ENCODE data around the gene ADGRV1.
"Not testable (repeated sequence)": the region's sequence is repeated elsewhere in the genome, so short reads cannot be mapped to it uniquely, and the experiment has no call there.

ADGRV1 gene

GRCh38 chr5:91007251-91007650 is 448.7 kb downstream of the ADGRV1 start:
- ChIA-PET POLR2A (no interaction called here), CTCF (no interaction called here)
- no peak for TF ChIP-seq ZNF384 (IDR thresholded peaks at IDR 0.05)
- no peak for TF ChIP-seq BHLHE40 (IDR thresholded peaks at IDR 0.05; ENCODE audit: borderline replicate concordance)
- no peak for DNase-seq (ENCODE audit: extremely low spot score)

- ChIA-PET POLR2A (no interaction called here), CTCF (no interaction called here)
- TF ChIP-seq FOXA1 (IDR thresholded peaks at IDR 0.05), result no peak
- no peak for TF ChIP-seq FOXM1 (IDR thresholded peaks at IDR 0.05; ENCODE audit: borderline replicate concordance)
- TF ChIP-seq ZNF384 (IDR thresholded peaks at IDR 0.05), result no peak
- no peak for TF ChIP-seq L3MBTL2 (conservative IDR thresholded peaks at IDR 0.05)
- no peak for TF ChIP-seq SUZ12 (IDR thresholded peaks at IDR 0.05)
These were observed 449.3 kb downstream of the ADGRV1 start for GRCh38 chr5:91007780-91008402.

GRCh38 chr5:91010090-91010489 is 451.5 kb downstream of the ADGRV1 start:
- ChIA-PET CTCF (interaction anchor here (1.4 kb wide), 1 partner anchor 8 kb away, joined by 3 read pairs; no protein-coding TSS in a partner anchor), POLR2A (no interaction called here)
- no peak for TF ChIP-seq HDGF (IDR thresholded peaks at IDR 0.05; ENCODE audit: borderline replicate concordance)
- TF ChIP-seq CTBP1 (IDR thresholded peaks at IDR 0.05; ENCODE audit: borderline replicate concordance), result no peak
- TF ChIP-seq FOXM1 (IDR thresholded peaks at IDR 0.05; ENCODE audit: borderline replicate concordance), result no peak
- TF ChIP-seq LEF1 (IDR thresholded peaks at IDR 0.05; ENCODE audit: borderline replicate concordance), result no peak
- TF ChIP-seq TARDBP (IDR thresholded peaks at IDR 0.05), result no peak
- TF ChIP-seq SUZ12 (IDR thresholded peaks at IDR 0.05), result no peak
- TF ChIP-seq ELF4 (IDR thresholded peaks at IDR 0.05), result no peak
- TF ChIP-seq PKNOX1 (IDR thresholded peaks at IDR 0.05), result no peak
- no peak for TF ChIP-seq ZNF384 (IDR thresholded peaks at IDR 0.05)
- TF ChIP-seq SP1 (IDR thresholded peaks at IDR 0.05), result no peak
- TF ChIP-seq L3MBTL2 (conservative IDR thresholded peaks at IDR 0.05), result no peak
- no peak for TF ChIP-seq FOXA1 (IDR thresholded peaks at IDR 0.05)
- no peak for TF ChIP-seq ARNT (IDR thresholded peaks at IDR 0.05)
- no peak for TF ChIP-seq BHLHE40 (IDR thresholded peaks at IDR 0.05; ENCODE audit: borderline replicate concordance)
- no peak for DNase-seq (ENCODE audit: extremely low spot score)

More at GRCh38 chr5:91007780-91008402, 449.3 kb downstream of the ADGRV1 start:
- no peak for DNase-seq (ENCODE audit: extremely low spot score)

GRCh38 chr5:91011029-91011428 is 452.4 kb downstream of the ADGRV1 start:
- no peak for DNase-seq (ENCODE audit: extremely low spot score)
- no peak for TF ChIP-seq NFRKB (IDR thresholded peaks at IDR 0.05)
- no peak for TF ChIP-seq SP1 (IDR thresholded peaks at IDR 0.05)
- no peak for TF ChIP-seq TARDBP (IDR thresholded peaks at IDR 0.05)
- TF ChIP-seq L3MBTL2 (conservative IDR thresholded peaks at IDR 0.05), result no peak
- no peak for TF ChIP-seq FOXM1 (IDR thresholded peaks at IDR 0.05; ENCODE audit: borderline replicate concordance)
- TF ChIP-seq HDGF (IDR thresholded peaks at IDR 0.05; ENCODE audit: borderline replicate concordance), result no peak
- no peak for TF ChIP-seq ELF4 (IDR thresholded peaks at IDR 0.05)
- no peak for TF ChIP-seq PKNOX1 (IDR thresholded peaks at IDR 0.05)
- no peak for TF ChIP-seq SUZ12 (IDR thresholded peaks at IDR 0.05)
- TF ChIP-seq ARNT (IDR thresholded peaks at IDR 0.05), result no peak
- TF ChIP-seq FOXK2 (IDR thresholded peaks at IDR 0.05), result no peak
- POLR2A ChIA-PET, result no interaction called here
- CTCF ChIA-PET, result no interaction called here

GRCh38 chr5:91012867-91013266 is 454.3 kb downstream of the ADGRV1 start:
- DNase-seq (ENCODE audit: extremely low spot score); CTCF ChIA-PET; POLR2A ChIA-PET: not testable (repeated sequence)

GRCh38 chr5:91016322-91016721 is 457.7 kb downstream of the ADGRV1 start:
- TF ChIP-seq SP1 (IDR thresholded peaks at IDR 0.05) (no peak), NFRKB (IDR thresholded peaks at IDR 0.05) (no peak), ELF4 (IDR thresholded peaks at IDR 0.05) (no peak), SUZ12 (IDR thresholded peaks at IDR 0.05) (no peak)
- ChIA-PET POLR2A (no interaction called here), CTCF (no interaction called here)
- no peak for DNase-seq (ENCODE audit: extremely low spot score)

GRCh38 chr5:91016954-91017700 is 458.5 kb downstream of the ADGRV1 start:
- POLR2A ChIA-PET, result no interaction called here
- CTCF ChIA-PET, result interaction anchor here (0.8 kb wide), 1 partner anchor 15 kb away, joined by 3 read pairs; no protein-coding TSS in a partner anchor
- DNase-seq (ENCODE audit: extremely low spot score), result no peak
- TF ChIP-seq CTBP1 (IDR thresholded peaks at IDR 0.05; ENCODE audit: borderline replicate concordance) (no peak), NFRKB (IDR thresholded peaks at IDR 0.05) (no peak), SP1 (IDR thresholded peaks at IDR 0.05) (no peak), FOXK2 (IDR thresholded peaks at IDR 0.05) (no peak), LEF1 (IDR thresholded peaks at IDR 0.05; ENCODE audit: borderline replicate concordance) (no peak), ARNT (IDR thresholded peaks at IDR 0.05) (no peak), BHLHE40 (IDR thresholded peaks at IDR 0.05; ENCODE audit: borderline replicate concordance) (no peak), FOXA1 (IDR thresholded peaks at IDR 0.05) (no peak), TARDBP (IDR thresholded peaks at IDR 0.05) (no peak), HDGF (IDR thresholded peaks at IDR 0.05; ENCODE audit: borderline replicate concordance) (no peak)
